ENCODE results near the gene NT5E.

NT5E gene

GRCh38 chr6:85422996-85423395 lies 26.9 kb upstream of the NT5E start:
- DNase-seq: no peak

- DNase-seq: no peak
Measured at GRCh38 chr6:85424981-85425380, 24.9 kb upstream of the NT5E start.

GRCh38 chr6:85425997-85426396 lies 23.9 kb upstream of the NT5E start:
- no peak for DNase-seq

- DNase-seq: no peak
Measured at GRCh38 chr6:85428486-85428885, 21.4 kb upstream of the NT5E start.

GRCh38 chr6:85429346-85429745 lies 20.5 kb upstream of the NT5E start:
- DNase-seq: no peak

GRCh38 chr6:85431271-85431670 lies 18.6 kb upstream of the NT5E start:
- no peak for DNase-seq

GRCh38 chr6:85432554-85432953 lies 17.3 kb upstream of the NT5E start:
- no peak for DNase-seq

GRCh38 chr6:85435851-85436250 lies 14.0 kb upstream of the NT5E start:
- no peak for DNase-seq

GRCh38 chr6:85436411-85436810 lies 13.5 kb upstream of the NT5E start:
- no peak for DNase-seq

GRCh38 chr6:85436939-85437495 lies 12.9 kb upstream of the NT5E start:
- DNase-seq: no peak

- no peak for DNase-seq
Measured at GRCh38 chr6:85443349-85444117, 6.3 kb upstream of the NT5E start.

GRCh38 chr6:85449388-85449817 lies 480 bp upstream of the NT5E start:
- no peak for DNase-seq

GRCh38 chr6:85451565-85452306 lies 1.9 kb downstream of the NT5E start:
- DNase-seq: no peak

- no peak for DNase-seq
Measured at GRCh38 chr6:85452441-85452881, 2.6 kb downstream of the NT5E start.

GRCh38 chr6:85453052-85453451 lies 3.2 kb downstream of the NT5E start:
- DNase-seq: no peak

GRCh38 chr6:85453490-85453889 lies 3.6 kb downstream of the NT5E start:
- DNase-seq: no peak

- DNase-seq: no peak
Measured at GRCh38 chr6:85455471-85456026, 5.7 kb downstream of the NT5E start.

GRCh38 chr6:85456782-85457181 lies 6.9 kb downstream of the NT5E start:
- DNase-seq: no peak

GRCh38 chr6:85458184-85458583 lies 8.3 kb downstream of the NT5E start:
- DNase-seq: no peak

GRCh38 chr6:85458782-85459181 lies 8.9 kb downstream of the NT5E start:
- no peak for DNase-seq

GRCh38 chr6:85459224-85459901 lies 9.5 kb downstream of the NT5E start:
- no peak for DNase-seq

- DNase-seq: no peak
Measured at GRCh38 chr6:85460154-85460920, 10.5 kb downstream of the NT5E start.

All from NCI-H510A (cell line).